HG02759 (cell line): ENCODE measurements around the gene PQBP1.
"Not testable (repeated sequence)": the region's sequence is repeated elsewhere in the genome, so short reads cannot be mapped to it uniquely, and the experiment has no call there.

Experiments used
- ATAC-seq: cut with Tn5 transposase; IDR thresholded peaks from one replicate; pipeline ENCODE4 v1.9.1; 2021; ENCODE audit warnings: mild to moderate bottlenecking, moderate library complexity; ENCODE audit not compliant: unreplicated experiment

PQBP1 gene

DNA sequence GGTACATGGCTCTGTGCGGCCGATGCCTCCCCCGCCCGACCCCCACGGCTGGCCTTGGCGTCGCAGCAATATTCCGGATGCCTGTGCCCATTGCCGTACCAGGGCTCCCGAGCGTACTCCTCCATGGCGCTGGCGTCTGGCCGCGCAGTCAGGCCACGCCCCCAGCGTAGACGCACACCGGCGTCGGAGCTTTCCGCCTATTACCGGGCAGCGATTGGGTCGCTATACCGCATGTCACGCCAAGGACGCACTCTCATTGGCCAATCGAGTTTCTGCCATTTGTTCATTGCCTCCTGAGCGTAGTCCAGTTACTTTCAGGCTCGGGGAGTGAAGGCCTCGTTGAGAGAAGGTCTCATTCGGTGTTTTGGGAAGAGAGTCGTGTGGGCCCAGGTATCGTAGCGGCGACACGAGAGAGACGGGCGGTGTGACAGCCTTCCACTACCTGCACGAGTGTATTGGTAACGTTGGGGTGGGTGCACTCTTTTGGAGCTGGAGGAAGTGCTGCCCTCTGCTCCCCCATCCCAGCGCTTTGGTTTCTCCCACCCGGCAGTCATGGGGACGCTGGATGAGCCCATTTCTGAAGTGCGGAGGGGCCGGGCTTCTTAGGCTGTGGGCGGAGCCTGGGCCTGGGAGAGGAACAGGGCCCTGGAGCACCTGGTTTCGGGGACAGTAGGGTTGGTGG lies at the start of gene PQBP1, which contains the start of gene TIMM17B:
TSS of gene PQBP1 (plus strand) at position 306 of the 682 bp plus-strand sequence. CDS start 580 bp downstream, outside the sequence.
TSS of gene TIMM17B (minus strand) at position 144 of the 682 bp plus-strand sequence. CDS start at position 125, 19 bp downstream.
- ATAC-seq, result peak; percentile 91

- ATAC-seq, result no peak
These were observed 48.9 kb upstream of the PQBP1 start for GRCh38 chrX:48848847-48849246.

DNA sequence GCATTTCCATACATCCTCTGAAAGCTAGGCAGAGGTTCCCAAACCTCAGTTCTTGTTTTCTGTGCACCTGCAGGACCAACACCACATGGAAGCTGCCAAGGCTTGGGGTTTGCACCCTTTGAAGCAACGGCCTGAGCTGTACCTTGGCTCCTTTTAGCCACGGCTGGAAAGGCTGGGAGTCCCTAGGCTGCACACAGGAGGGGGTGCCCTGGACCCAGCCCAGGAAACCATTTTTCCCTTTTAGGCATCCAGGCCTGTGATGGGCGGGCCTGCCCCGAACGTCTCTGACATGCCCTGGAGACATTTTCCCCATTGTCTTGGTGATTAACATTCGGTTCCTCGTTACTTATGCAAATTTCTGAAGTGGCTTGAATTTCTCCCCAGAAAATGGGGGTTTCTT lies 44.9 kb upstream of the PQBP1 start:
- no peak for ATAC-seq

- not testable (repeated sequence) for ATAC-seq
These were observed 44.2 kb upstream of the PQBP1 start for GRCh38 chrX:48853494-48853893.

GRCh38 chrX:48854121-48854804 lies 43.5 kb upstream of the PQBP1 start:
- ATAC-seq, result not testable (repeated sequence)

DNA sequence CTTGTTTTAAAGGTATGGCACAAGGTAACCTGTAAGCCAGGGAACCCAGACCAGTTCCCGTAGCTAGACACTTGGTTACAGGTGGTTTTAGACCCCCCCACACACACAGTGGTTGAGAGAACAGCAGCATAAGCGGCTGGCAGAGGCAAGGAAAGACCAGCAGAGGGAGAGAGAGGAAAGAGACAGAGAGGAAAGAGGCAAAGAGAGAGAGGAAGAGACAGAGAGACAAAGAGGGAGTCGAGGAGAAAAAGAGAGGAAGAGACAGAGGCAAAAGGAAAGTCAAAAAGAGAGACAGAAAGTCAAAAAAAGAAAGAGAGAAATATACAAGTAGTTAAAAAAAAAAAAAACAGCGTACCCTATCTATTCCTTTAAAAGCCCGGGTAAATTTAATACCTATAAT lies 42.8 kb upstream of the PQBP1 start:
- no peak for ATAC-seq

DNA sequence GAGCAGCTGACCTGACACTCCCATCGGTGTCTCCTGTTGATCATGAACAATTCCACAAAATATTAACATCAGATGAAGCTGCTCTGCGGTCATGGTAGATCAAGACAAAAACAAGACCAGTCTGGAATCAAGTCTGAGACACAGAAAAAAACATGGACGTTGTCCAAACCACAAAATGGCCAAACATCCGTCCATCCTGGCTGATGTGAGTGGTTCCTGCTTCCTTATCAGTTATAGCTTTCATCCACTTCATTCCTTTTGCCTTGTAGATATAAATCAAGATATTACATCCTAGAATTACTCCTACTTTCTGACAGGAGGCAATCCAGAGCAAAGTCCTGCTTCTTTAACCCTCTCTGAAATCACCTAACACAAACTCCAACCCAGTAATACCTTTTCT lies 33.5 kb upstream of the PQBP1 start:
- ATAC-seq, result no peak

- ATAC-seq, result not testable (repeated sequence)
These were observed 25.7 kb upstream of the PQBP1 start for GRCh38 chrX:48872017-48872416.

DNA sequence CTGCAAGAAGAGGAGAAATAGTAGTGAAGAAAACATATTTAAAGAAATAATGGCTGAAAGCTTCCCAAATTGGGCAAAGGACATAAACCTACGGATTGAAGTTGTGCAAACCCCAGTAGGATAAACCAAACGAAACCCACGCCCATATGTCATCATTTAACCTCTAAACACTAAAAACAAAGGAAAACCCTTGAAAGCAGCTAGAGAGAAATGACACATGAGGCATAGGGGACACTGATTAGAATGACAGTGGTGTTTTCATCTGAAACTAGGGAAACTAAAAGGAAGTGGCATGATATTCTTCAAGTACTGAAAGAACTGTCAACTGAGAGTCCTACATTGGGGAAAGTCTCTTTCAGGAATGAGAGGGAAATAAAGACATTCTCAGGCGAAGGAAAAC lies 20.8 kb upstream of the PQBP1 start:
- ATAC-seq, result not testable (repeated sequence)

GRCh38 chrX:48883729-48884128 lies 14.0 kb upstream of the PQBP1 start:
- ATAC-seq, result no peak

- ATAC-seq, result not testable (repeated sequence)
These were observed 11.1 kb upstream of the PQBP1 start for GRCh38 chrX:48886586-48886985.

DNA sequence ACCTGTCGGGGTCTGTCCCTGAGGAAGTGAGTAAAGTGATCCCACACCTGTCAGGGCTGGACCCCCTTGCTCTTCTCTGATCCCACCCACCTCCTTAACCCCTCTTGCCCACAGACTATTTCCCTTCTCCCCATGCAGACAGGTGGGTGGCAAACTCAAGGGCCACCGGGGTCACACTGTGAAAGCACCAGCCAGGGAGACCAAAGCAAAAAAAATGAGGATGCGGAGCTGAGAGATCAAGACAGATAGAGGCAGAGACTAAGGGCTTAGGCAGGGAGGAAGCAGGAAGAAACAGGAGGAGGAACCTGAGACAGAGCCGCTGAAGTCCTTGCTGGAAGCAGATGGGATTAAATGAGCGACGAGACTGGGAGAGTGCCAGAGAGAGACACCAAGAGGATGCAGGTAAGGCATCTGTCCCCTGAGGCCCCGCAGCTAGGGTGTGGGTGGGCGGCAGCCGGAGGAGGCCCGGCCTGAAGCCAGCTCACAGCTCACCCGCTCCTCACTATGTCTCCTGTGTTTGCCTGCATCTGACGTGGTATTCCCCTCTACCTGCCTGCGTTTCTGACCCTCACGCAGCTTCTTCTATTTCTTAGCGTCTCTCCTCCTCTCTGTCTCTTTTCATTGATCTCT lies 7.3 kb upstream of the PQBP1 start:
- no peak for ATAC-seq

DNA sequence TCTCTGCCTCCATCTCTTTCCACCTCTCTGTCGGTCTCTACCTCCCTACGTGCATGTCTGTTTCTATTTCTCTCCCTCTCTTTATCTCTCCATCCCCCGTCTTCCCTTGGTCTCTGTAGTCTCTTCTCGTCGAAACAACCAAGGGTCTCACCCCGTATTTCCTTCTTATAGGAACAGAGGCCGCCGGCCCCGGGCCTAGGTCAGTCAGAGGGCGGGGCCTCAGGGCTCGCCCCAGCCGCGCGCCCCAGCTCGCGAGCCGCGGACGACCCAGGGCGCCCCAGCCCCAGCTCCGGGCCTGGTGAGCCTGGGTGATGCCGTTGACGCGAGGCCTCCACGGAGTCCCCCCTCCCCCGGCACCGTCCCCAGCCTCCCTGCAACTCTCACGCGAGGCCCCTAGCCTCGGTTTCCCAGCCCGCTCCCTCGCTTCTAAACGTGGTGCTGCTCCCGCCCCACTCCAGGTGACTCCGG lies 6.8 kb upstream of the PQBP1 start:
- peak; percentile 54 for ATAC-seq

DNA sequence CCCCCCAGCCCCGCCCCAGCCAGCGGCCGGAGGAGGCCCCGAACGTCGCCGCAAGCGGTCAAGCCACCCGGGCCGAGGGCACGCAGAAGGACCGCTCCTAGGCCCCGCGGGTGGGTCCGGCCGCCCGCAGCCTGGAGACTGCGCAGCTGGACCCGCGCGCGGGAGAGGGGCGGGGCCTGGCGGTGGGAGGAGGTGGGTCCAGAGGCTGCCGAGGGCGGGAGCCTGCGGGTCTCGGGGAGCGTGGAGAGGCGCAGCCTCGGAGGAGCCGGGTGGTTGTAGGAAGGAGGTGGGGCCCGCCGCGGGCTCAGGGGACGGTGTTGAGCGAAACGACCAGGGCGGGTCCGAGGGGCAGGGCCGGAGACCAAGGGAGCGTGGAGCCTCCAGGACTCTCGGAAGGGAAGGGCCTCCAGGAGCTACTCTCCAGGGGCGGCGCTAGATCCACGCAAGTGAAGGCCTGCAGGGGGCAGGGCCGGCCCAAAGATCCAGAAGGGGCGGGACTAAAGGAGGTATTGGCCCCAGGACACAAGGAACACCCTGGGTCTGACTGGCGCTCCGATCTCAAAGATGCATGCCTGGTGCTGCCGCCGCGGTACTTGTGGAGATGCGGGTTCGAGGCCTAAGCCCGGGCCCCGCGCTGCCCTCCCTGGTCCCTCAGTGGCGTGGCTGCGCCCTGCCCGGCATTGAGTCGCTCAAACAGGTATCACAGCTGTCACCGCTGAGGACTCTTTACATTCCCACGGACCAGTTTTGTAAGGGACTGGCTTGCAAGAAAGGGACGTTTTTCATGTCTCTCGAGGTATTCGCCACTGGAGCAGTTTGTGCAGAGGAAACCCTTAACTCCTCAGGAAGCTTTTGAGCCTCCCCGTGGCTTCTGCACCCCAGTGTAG lies 6.1 kb upstream of the PQBP1 start:
- ATAC-seq, result peak; percentile 84

DNA sequence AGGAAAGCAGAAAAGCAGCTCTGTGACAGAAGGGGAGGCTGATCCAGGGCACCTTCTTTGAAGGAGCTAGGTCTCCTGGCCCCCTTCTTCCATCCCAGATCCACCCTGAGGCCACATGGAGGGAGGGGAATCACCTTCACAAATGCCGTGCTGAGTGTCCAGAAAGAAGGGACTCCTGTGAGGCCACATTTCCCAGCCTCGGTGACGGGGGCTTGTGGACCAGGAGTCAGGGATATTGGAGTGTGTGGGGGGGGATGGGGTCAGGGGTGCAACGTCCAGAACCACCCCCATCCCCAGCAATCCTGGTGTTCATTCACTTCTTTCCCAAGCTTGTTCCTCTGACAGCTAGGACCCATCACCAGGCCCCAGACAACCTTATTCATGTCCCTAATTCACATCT lies 4.8 kb upstream of the PQBP1 start:
- ATAC-seq, result no peak

DNA sequence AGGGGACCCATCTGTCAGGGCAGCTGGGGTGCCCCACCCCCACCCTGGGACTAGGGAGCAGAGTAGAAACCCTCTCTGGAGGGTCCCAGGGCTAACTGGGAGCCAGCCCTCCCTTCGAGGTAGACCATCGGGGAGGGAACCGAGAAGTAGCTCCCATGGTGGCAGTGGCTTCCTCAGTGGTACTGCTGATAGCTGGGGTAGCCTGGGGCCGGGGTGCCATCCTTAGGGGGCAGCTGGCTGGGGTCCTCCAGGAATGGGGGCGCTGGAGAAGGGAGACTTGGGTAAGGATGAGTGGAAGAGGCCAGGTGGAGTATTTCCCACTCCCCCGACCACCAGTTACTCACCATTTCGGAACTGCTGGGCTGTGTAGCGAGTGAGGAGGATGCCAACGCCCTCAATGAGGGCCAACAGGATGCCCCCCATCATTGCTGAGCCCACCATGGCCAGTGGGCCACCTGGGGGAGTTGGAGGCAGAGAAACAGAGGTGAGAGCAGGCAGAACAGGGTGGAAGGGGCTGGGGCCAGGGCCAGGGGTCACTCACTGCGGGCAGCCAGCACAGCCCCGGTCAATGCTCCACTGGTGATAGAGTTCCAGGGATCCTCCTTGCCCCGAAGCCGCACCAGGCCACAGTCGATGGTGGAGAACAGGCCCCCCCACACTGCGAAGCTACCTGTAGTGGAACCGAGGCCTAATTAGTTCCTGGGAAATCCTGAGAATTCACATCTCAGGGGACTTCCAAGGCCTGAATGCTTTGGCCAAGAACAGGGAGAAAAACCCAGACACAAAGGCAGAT lies 4.0 kb upstream of the PQBP1 start:
- ATAC-seq, result no peak

DNA sequence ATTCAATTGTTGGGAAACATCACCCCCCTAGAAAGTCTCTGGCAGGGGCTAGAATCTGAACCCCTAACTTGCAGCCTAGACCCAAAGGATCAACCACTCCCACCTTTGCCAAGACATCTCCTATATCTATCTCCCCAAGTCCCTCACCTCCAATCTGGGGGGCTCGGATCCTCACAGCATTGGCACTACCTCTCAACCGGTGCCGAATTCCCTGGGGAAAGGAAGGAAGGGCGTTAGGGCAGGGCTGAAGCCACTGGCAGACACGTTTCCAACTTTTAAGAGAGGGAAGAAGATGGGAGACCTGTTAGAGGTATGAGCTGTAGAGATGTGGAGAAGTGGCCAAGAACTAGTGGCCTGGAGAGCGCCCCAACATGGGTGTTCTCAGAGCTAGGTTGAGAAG lies 2.8 kb upstream of the PQBP1 start:
- no peak for ATAC-seq

- ATAC-seq, result no peak
These were observed 1.1 kb upstream of the PQBP1 start for GRCh38 chrX:48896611-48897011.

DNA sequence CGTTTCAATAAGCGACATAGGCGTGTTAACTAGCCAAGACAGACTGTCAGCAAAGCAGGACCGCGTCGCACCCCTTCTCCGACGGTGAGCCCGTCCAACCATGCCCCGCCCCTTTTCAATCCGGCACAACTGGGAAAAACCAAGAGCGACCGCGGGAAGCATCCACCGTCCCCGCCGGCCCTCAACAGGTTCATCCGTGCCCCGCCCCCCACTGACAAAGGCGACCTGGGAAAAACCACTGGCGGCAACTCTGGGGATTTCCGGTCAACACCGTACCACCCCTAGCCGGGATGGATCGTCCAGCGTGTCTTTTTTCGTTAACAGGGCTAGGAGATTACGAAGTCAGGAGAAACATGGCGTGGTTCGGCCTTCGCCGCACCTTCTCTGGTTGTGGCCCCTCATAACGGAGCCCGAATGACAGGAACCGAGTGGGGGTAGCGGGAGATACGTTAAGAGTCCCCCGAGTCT lies 539 bp upstream of the PQBP1 start:
- no peak for ATAC-seq

GRCh38 chrX:48899078-48899410 lies 1.3 kb downstream of the PQBP1 start:
- no peak for ATAC-seq
